Activated CD4-positive, alpha-beta T cell treated with anti-CD3 and anti-CD28 coated beads for 4 hours (primary cell): Measurements from ENCODE around the gene METTL17.
"Not testable (repeated sequence)": the region's sequence is repeated elsewhere in the genome, so short reads cannot be mapped to it uniquely, and the experiment has no call there.

ENCODE experiments used
- DNase-seq, 2 donors: peaks; one replicate each; pipeline ENCODE4 v3.0.0-alpha.2; 2020

Gene METTL17

GRCh38 chr14:20989787-20990600, at the start of gene METTL17:
METTL17 (plus strand) TSS chr14:20989980; CDS start chr14:20990003, 23 bp downstream.
- peak; percentile 75 to 80 for DNase-seq

GRCh38 chr14:20945146-20945545, 44.6 kb upstream of the METTL17 start:
- not testable (repeated sequence) for DNase-seq

- not testable (repeated sequence) for DNase-seq
These were observed 43.1 kb upstream of the METTL17 start for GRCh38 chr14:20946707-20947106.

- DNase-seq: not testable (repeated sequence)
These were observed 34.8 kb upstream of the METTL17 start, which contains the start of gene RNASE2 for GRCh38 chr14:20954736-20955537. RNASE2 (plus strand) TSS chr14:20955487; CDS start chr14:20955772, 285 bp downstream.

- DNase-seq: not testable (repeated sequence)
These were observed 34.3 kb upstream of the METTL17 start for GRCh38 chr14:20955538-20955873.

- no peak for DNase-seq
These were observed 33.3 kb upstream of the METTL17 start for GRCh38 chr14:20956376-20956976.

- not testable (repeated sequence) for DNase-seq
These were observed 30.8 kb upstream of the METTL17 start for GRCh38 chr14:20958946-20959345.

GRCh38 chr14:20969336-20969735, 20.4 kb upstream of the METTL17 start:
- no peak for DNase-seq

- no peak for DNase-seq
These were observed 19.2 kb upstream of the METTL17 start for GRCh38 chr14:20970647-20970982.

- peak; percentile 69 for DNase-seq
These were observed 18.6 kb upstream of the METTL17 start for GRCh38 chr14:20970983-20971704.

GRCh38 chr14:20971705-20972021, 18.1 kb upstream of the METTL17 start:
- DNase-seq: no peak

- DNase-seq: no peak
These were observed 16.3 kb upstream of the METTL17 start for GRCh38 chr14:20973501-20973900.

GRCh38 chr14:20976291-20976690, 13.5 kb upstream of the METTL17 start:
- DNase-seq: no peak

- no peak for DNase-seq
These were observed 11.1 kb upstream of the METTL17 start for GRCh38 chr14:20978687-20979086.

GRCh38 chr14:20980906-20981305, 8.9 kb upstream of the METTL17 start:
- DNase-seq: no peak

GRCh38 chr14:20982646-20983369, 7.0 kb upstream of the METTL17 start:
- no peak for DNase-seq

GRCh38 chr14:20985650-20986049, 4.1 kb upstream of the METTL17 start:
- DNase-seq: not testable (repeated sequence)

GRCh38 chr14:20986811-20987210, 3.0 kb upstream of the METTL17 start:
- DNase-seq: no peak

- DNase-seq: no peak
These were observed 886 bp upstream of the METTL17 start for GRCh38 chr14:20988717-20989470.

- no peak for DNase-seq
These were observed 351 bp upstream of the METTL17 start for GRCh38 chr14:20989471-20989786.

- no peak for DNase-seq
These were observed 6.7 kb downstream of the METTL17 start for GRCh38 chr14:20996521-20996920.

GRCh38 chr14:20997115-20997514, 7.3 kb downstream of the METTL17 start:
- DNase-seq: no peak
